Measurements from ENCODE around the gene HEXA.

DNA sequence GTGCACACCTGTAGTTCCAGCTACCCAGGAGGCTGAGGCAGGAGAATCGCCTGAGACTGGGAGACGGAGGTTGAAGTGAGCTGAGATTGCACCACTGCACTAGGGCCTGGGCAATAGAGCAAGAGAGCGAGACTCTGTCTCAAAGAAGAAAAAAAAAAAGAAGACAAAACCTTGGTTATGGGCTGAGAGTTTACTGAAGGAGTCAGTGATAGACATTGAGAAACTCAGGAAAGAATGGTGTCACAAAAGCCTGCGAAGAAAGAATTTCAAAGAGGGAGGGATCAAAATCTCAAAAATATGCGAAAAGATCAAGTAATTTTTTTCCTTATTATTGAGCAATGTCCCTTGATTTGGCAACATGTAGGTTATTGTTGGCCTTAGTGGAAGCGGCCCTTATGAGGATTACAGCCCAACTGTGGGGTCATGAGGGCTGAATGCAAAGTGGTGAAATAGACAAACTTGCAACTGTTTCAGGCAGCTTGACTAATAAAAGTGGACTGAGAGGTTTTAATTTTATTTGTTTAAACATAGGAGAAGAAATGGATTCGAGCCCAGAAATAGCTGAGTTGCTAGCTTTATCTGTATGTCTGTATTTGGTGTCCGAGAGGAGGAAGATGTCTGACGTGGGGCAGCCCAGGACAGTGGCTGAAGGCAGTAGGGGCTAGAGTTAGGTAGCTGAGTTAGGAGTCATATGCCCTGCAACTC, 37.0 kb downstream of the HEXA start:
- no peak for TF ChIP-seq NR1H2 (CRISPR knock-in tag; IDR thresholded peaks at IDR 0.05)
- TF ChIP-seq, protein P1, sequence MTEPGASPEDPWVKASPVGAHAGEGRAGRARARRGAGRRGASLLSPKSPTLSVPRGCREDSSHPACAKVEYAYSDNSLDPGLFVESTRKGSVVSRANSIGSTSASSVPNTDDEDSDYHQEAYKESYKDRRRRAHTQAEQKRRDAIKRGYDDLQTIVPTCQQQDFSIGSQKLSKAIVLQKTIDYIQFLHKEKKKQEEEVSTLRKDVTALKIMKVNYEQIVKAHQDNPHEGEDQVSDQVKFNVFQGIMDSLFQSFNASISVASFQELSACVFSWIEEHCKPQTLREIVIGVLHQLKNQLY (CRISPR knock-in tag; IDR thresholded peaks at IDR 0.05): no peak
- TF ChIP-seq, protein P2, sequence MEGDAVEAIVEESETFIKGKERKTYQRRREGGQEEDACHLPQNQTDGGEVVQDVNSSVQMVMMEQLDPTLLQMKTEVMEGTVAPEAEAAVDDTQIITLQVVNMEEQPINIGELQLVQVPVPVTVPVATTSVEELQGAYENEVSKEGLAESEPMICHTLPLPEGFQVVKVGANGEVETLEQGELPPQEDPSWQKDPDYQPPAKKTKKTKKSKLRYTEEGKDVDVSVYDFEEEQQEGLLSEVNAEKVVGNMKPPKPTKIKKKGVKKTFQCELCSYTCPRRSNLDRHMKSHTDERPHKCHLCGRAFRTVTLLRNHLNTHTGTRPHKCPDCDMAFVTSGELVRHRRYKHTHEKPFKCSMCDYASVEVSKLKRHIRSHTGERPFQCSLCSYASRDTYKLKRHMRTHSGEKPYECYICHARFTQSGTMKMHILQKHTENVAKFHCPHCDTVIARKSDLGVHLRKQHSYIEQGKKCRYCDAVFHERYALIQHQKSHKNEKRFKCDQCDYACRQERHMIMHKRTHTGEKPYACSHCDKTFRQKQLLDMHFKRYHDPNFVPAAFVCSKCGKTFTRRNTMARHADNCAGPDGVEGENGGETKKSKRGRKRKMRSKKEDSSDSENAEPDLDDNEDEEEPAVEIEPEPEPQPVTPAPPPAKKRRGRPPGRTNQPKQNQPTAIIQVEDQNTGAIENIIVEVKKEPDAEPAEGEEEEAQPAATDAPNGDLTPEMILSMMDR (IDR thresholded peaks at IDR 0.05): no peak
- no peak for TF ChIP-seq CREB1 (CRISPR knock-in tag; IDR thresholded peaks at IDR 0.05)
- TF ChIP-seq, protein P3, sequence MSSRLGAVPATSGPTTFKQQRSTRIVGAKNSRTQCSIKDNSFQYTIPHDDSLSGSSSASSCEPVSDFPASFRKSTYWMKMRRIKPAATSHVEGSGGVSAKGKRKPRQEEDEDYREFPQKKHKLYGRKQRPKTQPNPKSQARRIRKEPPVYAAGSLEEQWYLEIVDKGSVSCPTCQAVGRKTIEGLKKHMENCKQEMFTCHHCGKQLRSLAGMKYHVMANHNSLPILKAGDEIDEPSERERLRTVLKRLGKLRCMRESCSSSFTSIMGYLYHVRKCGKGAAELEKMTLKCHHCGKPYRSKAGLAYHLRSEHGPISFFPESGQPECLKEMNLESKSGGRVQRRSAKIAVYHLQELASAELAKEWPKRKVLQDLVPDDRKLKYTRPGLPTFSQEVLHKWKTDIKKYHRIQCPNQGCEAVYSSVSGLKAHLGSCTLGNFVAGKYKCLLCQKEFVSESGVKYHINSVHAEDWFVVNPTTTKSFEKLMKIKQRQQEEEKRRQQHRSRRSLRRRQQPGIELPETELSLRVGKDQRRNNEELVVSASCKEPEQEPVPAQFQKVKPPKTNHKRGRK (CRISPR knock-in tag; IDR thresholded peaks at IDR 0.05; ENCODE audit: borderline replicate concordance): no peak
- TF ChIP-seq, protein P4, sequence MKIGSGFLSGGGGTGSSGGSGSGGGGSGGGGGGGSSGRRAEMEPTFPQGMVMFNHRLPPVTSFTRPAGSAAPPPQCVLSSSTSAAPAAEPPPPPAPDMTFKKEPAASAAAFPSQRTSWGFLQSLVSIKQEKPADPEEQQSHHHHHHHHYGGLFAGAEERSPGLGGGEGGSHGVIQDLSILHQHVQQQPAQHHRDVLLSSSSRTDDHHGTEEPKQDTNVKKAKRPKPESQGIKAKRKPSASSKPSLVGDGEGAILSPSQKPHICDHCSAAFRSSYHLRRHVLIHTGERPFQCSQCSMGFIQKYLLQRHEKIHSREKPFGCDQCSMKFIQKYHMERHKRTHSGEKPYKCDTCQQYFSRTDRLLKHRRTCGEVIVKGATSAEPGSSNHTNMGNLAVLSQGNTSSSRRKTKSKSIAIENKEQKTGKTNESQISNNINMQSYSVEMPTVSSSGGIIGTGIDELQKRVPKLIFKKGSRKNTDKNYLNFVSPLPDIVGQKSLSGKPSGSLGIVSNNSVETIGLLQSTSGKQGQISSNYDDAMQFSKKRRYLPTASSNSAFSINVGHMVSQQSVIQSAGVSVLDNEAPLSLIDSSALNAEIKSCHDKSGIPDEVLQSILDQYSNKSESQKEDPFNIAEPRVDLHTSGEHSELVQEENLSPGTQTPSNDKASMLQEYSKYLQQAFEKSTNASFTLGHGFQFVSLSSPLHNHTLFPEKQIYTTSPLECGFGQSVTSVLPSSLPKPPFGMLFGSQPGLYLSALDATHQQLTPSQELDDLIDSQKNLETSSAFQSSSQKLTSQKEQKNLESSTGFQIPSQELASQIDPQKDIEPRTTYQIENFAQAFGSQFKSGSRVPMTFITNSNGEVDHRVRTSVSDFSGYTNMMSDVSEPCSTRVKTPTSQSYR (CRISPR knock-in tag; IDR thresholded peaks at IDR 0.05): no peak
- no peak for TF ChIP-seq NR2C2 (CRISPR knock-in tag; IDR thresholded peaks at IDR 0.05)
- TF ChIP-seq, protein P5, sequence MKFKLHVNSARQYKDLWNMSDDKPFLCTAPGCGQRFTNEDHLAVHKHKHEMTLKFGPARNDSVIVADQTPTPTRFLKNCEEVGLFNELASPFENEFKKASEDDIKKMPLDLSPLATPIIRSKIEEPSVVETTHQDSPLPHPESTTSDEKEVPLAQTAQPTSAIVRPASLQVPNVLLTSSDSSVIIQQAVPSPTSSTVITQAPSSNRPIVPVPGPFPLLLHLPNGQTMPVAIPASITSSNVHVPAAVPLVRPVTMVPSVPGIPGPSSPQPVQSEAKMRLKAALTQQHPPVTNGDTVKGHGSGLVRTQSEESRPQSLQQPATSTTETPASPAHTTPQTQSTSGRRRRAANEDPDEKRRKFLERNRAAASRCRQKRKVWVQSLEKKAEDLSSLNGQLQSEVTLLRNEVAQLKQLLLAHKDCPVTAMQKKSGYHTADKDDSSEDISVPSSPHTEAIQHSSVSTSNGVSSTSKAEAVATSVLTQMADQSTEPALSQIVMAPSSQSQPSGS (CRISPR knock-in tag; IDR thresholded peaks at IDR 0.05; ENCODE audit: borderline replicate concordance, low read depth): no peak
- TF ChIP-seq, protein P6, sequence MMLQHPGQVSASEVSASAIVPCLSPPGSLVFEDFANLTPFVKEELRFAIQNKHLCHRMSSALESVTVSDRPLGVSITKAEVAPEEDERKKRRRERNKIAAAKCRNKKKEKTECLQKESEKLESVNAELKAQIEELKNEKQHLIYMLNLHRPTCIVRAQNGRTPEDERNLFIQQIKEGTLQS (CRISPR knock-in tag; conservative IDR thresholded peaks at IDR 0.05): no peak
- no peak for TF ChIP-seq CREM (CRISPR knock-in tag; IDR thresholded peaks at IDR 0.05)
- no peak for TF ChIP-seq RELA (CRISPR knock-in tag; IDR thresholded peaks at IDR 0.05; ENCODE audit: borderline replicate concordance)
- TF ChIP-seq MXD4 (CRISPR knock-in tag; IDR thresholded peaks at IDR 0.05; ENCODE audit: borderline replicate concordance): no peak
- TF ChIP-seq SP1 (CRISPR knock-in tag; conservative IDR thresholded peaks at IDR 0.05): no peak
- TF ChIP-seq, protein P7, sequence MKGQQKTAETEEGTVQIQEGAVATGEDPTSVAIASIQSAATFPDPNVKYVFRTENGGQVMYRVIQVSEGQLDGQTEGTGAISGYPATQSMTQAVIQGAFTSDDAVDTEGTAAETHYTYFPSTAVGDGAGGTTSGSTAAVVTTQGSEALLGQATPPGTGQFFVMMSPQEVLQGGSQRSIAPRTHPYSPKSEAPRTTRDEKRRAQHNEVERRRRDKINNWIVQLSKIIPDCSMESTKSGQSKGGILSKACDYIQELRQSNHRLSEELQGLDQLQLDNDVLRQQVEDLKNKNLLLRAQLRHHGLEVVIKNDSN (CRISPR knock-in tag; IDR thresholded peaks at IDR 0.05): no peak

Data from WTC11 (cell line).